HG03025 (cell line): ENCODE data around the gene CABCOCO1.

Experiments
- ATAC-seq: cut with Tn5 transposase; IDR thresholded peaks from one replicate; pipeline ENCODE4 v1.9.1; 2021; ENCODE audit warnings: mild to moderate bottlenecking, moderate library complexity; ENCODE audit not compliant: unreplicated experiment, low FRiP score

CABCOCO1 gene

GRCh38 chr10:61804414-61804813 lies 141.7 kb downstream of the CABCOCO1 start:
- ATAC-seq, result no peak

GRCh38 chr10:61805091-61805490 lies 142.4 kb downstream of the CABCOCO1 start:
- ATAC-seq, result no peak

GRCh38 chr10:61810263-61810662 lies 147.5 kb downstream of the CABCOCO1 start:
- no peak for ATAC-seq

GRCh38 chr10:61812052-61812721 lies 149.5 kb downstream of the CABCOCO1 start:
- no peak for ATAC-seq

- no peak for ATAC-seq
Observed at GRCh38 chr10:61812920-61813319, 150.2 kb downstream of the CABCOCO1 start.

- no peak for ATAC-seq
Observed at GRCh38 chr10:61814160-61814559, 151.4 kb downstream of the CABCOCO1 start.

- no peak for ATAC-seq
Observed at GRCh38 chr10:61815496-61815895, 152.8 kb downstream of the CABCOCO1 start.
